ENCODE data around the gene SLC22A23.

- TF ChIP-seq, protein P1, sequence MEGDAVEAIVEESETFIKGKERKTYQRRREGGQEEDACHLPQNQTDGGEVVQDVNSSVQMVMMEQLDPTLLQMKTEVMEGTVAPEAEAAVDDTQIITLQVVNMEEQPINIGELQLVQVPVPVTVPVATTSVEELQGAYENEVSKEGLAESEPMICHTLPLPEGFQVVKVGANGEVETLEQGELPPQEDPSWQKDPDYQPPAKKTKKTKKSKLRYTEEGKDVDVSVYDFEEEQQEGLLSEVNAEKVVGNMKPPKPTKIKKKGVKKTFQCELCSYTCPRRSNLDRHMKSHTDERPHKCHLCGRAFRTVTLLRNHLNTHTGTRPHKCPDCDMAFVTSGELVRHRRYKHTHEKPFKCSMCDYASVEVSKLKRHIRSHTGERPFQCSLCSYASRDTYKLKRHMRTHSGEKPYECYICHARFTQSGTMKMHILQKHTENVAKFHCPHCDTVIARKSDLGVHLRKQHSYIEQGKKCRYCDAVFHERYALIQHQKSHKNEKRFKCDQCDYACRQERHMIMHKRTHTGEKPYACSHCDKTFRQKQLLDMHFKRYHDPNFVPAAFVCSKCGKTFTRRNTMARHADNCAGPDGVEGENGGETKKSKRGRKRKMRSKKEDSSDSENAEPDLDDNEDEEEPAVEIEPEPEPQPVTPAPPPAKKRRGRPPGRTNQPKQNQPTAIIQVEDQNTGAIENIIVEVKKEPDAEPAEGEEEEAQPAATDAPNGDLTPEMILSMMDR (IDR thresholded peaks at IDR 0.05), result no peak
- TF ChIP-seq POLR2A (IDR thresholded peaks at IDR 0.05), result no peak
These were observed 107.2 kb downstream of the SLC22A23 start for GRCh38 chr6:3349388-3350251.
